GM21529 (cell line): ENCODE results near the gene ELAVL1.
"Not testable (repeated sequence)": the region's sequence is repeated elsewhere in the genome, so short reads cannot be mapped to it uniquely, and the experiment has no call there.

Experiments used
- ATAC-seq: cut with Tn5 transposase; IDR thresholded peaks from one replicate; pipeline ENCODE4 v1.9.1; 2021; ENCODE audit not compliant: unreplicated experiment

ELAVL1 gene

DNA sequence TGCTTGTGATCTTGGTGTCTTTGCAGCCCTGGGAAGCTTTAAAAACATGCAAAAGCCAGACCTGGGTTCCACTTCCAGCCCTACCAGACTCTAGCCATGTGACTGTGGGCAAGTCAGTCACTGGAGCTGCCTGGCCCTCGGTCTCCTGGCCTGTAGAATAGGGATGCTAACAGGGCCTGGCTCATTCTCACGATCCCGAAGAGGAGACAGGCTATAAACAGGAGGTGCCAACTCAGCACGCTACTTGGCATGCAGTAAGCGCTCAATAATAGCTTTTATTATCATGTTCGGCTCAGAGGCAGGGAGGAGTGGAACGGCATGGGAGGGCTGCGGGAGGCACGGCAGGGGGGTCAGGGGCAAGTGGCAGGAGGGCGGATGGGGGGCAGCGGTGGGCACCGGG is 81.2 kb downstream of the ELAVL1 start:
- no peak for ATAC-seq

DNA sequence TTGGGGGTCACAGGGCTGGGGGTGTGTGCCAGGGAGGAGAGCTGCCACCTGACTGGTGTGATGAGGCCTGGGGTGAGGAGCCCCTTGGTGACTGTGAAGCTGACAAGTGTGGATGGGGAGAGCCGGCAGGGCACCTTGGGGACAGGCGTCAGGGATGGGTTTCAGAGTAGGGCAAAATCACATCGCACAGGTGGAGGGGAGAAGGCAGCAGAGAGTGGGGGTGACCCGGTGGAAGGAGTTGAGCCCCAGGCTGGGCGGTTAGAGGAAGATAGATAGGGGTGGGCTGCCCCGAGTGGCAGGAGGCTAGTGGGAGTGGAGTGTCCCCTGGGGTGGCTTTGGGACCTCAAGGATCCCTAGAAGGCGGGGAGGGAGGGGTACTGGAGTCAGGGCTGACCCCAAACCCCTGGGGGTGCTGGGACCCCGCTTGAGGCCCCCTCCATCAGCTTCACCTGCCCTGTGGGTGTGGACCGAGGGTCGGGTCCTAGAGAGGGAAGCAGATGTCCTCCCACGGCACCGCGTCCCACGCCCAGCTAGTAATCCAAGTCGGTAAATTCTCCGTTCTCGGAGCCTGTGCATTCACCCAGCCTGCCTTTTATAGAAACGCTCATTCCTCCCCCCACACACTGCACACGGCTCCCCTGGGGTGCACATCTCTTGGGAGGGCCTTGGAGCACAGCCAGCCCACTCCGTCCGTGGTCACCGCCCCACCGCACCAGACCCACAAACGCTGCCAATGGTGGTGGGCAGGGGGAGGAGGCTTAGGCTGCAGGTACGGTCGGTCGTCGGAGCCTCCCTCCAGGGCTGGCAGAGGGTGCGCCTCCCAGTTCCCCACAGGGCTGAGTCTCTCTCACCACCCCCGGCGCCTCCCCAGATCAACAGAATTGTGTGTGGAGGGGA is 81.9 kb downstream of the ELAVL1 start:
- ATAC-seq = no peak

DNA sequence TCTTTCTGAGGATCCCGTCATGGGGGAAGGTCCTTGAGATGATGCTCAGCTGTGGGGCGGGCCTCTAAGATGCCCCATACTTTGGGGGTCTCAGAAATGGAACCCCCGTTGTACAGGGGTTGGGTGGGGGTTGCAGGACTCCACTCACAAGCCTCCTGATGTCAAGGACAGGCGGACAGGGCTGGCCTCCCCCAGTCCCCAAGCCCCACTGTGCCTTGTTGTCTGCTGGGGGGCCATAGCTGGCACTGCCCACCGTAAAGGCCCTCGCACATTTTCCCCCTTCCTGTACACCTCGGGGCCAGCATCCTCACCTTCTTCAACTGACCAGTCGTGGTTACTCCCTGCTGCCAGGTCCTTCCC is 82.6 kb downstream of the ELAVL1 start:
- no peak for ATAC-seq

DNA sequence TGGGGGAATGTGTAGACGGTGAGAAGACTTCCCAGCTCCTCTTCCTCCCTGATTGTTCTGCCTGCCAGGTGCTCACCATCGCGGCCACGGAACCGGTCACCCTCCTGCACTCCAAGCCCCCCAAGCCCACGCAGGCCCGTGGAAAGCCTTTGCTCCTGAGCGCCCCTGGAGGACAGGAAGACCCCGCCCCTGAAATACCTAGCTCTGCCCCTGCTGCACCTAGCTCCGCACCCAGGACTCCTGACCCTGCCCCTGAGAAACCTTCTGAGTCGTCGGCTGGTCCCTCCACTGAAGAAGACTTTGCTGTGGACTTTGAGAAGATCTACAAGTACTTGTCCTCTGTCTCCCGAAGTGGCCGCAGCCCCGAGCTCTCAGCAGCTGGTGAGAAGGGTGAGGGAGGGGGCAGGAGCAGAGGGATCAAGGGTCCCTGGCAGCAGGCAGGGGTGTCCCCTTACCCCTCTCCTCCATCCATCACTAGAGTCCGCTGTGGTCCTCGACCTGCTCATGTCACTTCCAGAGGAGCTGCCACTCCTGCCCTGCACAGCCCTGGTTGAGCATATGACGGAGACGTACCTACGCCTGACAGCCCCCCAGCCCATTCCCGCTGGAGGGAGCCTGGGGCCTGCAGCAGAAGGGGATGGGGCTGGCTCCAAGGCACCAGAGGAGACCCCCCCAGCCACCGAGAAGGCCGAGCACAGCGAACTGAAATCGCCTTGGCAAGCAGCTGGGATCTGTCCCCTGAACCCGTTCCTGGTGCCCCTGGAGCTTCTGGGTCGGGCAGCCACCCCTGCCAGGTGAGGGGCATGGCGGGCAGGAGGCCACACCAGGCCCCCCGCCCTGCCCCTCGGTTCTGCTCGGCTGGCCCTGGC is 83.2 kb downstream of the ELAVL1 start:
- no peak for ATAC-seq

DNA sequence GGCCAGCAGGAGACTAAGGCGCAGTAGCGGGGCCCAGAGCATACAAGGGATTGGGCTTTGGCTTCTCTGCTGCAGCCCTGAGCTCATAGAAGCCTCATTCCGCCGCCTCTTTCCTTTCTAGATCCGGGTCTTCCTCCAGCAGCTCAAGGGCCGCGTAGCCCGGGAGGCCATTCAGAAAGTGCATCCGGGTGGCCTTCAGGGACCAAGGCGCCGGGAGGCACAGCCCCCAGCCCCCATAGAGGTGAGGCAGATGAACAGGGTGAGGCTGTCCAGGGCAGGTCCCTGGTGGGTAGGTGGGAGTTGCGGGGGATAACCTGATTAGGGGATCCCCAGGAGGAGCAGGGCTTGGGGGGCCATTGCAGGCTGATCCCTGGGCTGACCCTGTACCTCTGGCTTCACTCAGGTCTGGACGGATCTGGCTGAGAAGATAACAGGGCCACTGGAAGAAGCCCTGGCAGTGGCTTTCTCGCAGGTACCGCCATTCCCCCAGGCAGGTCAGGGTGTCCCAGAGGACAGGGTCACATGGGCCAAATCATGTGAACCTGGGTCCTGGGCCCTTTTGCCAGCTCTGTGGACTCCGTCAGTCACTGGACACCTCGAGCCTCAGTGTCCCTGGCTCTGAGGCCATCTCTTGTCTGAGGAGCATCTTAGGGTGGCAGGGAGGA is 84.0 kb downstream of the ELAVL1 start:
- no peak for ATAC-seq

DNA sequence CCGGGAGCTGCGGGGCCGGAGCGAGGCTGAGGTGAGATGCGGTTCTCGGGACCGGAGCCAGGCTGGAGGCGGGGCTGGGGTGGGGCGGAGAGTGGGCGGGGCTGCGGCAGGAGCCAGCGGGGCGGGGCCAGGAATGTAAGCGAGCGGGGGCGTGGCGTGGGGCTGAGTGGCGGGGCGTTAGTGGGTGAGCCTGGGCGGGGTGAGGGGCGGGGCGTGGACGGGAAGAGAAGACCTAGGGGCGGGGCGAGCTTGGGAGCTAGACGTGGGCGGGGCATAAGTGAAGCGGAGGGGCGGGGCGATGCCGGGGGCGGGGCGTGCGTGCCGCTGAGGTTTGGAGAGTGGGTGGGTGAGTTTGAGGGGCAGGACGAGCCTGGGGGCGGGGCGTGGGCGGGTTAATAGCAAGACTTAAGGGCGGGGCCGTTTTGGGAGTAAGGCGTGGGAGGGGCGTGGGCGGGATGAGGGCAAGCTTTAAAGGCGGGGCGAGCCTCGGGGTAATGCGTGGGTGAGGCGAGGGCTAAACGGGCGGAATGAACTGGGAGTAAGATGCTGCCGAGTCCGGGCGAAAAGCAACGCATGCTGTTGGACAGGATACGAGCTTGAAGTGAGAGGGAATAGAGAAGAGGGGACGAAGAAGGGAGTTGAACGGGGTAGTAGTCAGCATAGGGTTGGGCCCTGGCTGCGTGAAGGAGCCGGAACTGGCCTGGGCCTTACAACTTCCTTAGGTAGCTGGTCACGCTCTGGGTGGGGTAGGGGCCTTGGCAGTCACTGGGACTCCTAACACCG is 84.7 kb downstream of the ELAVL1 start:
- peak; percentile 38 for ATAC-seq

DNA sequence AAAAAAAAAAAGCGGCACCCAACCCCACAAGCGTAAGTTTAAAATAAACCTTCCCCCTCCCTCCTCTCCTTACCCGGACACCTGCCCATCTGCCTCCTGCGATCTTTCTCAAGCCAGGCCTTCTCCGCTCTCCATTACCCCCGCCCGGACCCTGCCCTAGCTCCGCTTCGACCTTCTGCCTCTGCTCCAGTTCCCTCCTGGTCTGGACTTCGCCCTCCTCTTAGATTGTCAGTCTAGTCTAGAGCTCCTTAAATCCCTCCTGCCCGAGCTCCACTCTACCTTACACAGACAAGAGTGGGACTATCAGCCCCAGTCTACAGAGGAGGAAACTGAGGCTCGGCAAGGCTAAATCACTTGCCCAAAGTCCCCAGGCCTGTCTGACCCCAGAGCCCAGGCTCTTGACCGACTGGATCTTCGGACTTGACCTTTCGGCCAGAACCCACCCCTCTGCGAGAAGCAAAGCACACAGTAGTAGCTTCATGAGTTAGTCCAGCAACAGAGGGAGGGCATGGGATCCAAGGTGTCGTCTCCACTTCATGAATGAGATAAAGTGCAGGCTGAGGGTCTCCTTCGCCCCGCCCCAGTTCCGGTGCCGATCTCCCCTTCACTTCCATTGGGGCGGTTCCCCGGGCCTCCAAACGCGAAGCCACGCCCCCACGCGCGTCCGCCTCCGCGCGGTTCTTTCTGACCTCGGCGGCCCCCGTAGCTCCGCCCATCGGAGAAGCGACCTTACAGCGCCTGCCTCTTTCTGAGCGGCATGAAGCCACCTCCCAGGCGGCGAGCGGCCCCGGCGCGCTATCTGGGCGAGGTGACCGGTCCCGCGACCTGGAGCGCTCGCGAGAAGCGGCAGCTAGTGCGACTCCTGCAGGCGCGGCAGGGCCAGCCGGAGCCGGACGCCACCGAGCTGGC is 85.6 kb downstream of the ELAVL1 start, which contains the start of gene SNAPC2:
SNAPC2 (plus strand) TSS at position 729 of the 909 bp plus-strand sequence; CDS start at position 758, 29 bp downstream.
- ATAC-seq = peak; percentile 44

DNA sequence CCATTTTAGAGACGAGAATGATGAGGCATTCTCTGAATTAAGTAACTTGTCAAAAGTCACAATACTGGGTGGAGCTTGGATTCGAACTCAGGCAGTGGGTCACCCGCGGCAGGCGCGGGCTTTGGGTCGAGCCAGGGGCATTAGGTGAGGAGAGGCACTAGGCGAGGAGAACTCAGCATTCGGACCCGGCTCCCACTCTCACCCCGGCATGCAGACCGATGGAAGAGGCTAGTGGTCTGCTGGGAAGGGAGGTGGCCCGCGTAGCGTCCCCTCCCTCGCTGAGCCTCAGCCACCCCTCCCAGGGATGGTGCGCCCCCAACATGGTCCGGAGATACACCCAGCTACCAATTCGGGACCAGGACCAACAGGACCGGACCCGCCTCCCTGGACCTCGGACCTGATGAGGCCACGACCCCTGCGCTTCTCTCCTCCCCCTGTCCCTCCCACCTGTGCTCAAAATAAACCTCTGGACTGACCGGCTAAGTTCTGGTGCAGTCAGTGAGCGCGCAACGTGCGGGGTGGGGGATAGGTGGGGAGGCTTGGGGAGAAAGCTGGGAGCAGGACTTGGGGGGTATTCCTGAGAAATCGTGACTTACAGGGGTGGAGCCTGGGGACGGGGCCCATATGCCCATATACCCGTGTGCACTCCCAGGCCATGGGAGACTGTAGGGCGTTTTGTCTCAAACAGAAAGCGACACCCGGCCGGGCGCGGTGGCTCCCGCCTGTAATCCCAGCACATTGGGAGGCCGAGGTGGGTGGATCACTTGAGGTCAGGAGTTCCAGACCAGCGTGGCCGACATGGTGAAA is 86.6 kb downstream of the ELAVL1 start:
- no peak for ATAC-seq

DNA sequence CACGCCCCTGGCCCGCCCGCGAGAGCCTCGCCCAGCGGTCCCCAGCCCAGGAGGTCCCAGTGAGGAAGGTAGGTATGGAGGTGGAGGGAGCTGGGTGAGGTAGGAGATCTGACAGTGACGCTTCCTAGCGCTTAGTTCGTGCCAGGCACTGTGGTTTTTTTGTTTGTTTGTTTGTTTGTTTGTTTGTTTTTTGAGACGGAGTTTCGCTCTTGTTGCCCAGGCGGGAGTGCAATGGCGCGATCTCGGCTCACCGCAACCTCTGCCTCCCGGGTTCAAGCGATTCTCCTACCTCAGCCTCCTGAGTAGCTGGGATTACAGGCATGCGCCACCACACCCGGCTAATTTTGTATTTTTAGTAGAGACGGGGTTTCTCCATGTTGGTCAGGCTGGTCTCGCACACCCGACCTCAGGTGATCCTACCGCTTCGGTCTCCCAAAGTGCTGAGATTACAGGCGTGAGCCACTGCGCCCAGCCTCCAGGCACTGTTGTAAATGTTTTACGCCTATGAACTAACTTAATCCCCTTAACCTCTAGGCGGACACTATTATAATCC is 87.3 kb downstream of the ELAVL1 start:
- ATAC-seq = not testable (repeated sequence)

DNA sequence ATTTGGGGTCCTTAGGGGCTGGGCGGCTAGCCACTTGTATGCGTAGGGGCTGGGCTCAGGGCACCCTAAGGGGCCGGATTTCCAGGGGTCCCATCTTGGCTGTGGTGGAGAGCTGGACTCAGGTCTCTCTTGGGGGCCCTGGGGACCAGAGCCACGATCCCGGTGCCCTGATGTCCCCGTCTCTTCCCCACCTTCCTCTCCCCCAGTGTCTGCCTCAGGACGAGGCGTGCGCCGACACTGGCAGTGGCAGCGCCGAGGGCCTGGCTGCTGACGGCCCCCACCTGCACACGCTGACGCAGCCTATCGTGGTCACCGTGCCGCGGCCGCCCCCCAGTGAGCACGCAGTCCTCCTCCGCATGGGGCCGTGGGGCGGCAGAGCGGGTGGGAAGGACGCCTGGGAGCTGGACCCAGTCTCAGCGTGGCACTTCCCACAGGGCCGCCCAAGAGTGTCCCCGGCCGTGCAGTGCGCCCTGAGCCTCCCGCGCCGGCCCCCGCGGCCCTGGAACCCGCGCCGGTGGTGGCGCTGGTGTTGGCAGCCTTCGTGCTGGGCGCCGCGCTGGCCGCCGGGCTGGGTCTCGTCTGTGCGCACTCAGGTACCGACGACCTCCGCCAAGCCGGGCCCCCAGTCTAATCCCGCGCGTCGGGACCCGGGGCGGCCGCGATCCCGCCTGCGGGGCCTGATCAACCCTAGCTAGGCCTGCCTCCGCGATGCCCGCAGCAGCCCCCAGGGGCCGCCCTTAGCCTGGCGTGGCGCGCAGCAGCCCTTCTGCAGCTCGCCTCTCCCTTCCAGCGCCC is 88.0 kb downstream of the ELAVL1 start:
- ATAC-seq = no peak

DNA sequence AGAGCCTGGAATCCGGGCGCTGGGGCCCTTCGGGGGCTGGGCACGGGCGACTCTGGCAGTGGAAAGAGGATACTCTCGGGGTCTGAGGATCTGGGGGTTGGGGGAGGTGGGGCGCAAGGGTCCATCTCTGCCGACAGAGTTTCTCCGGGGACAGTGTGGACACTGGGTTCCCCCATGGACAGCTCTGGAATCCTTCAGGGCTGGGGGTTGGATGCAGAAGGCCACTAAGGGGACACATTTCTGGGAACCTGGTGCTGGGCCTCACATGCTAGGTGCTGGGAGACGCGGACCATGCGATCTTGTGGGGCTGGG is 88.5 kb downstream of the ELAVL1 start:
- no peak for ATAC-seq

DNA sequence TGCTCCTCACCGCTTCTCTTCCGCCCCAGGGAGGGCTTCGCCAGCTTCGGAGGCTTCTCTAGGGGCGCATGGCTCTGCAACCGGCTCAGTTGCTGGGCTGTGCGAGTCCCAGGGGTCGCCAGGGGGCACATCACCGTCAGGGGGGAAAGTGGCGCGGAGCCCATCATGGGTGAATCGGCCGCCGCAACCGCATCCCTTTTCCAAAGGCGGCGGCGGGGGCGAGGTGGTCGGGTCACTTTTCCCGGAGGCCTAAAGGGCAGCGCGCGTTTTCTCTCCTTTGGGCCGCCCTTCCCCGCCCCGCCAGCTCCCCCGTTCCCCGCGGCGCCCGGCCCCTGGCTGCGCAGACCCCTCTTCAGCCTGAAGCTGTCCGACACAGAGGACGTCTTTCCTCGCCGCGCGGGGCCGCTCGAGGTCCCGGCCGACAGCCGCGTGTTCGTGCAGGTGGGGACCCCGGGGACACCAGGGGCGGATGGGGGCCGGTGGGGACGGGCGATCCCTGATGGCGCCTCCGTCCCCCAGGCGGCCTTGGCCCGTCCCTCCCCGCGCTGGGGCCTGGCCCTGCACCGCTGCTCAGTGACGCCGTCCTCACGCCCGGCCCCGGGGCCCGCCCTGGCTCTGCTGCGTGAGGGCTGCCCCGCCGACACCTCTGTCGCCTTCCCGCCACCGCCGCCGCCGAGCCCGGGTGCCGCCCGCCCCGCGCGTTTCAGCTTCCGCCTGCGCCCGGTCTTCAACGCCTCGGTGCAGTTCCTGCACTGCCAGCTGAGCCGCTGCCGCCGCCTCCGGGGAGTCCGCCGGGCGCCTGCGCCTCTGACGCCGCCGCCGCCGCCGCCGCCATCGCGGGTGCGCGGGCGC is 89.1 kb downstream of the ELAVL1 start:
- no peak for ATAC-seq

DNA sequence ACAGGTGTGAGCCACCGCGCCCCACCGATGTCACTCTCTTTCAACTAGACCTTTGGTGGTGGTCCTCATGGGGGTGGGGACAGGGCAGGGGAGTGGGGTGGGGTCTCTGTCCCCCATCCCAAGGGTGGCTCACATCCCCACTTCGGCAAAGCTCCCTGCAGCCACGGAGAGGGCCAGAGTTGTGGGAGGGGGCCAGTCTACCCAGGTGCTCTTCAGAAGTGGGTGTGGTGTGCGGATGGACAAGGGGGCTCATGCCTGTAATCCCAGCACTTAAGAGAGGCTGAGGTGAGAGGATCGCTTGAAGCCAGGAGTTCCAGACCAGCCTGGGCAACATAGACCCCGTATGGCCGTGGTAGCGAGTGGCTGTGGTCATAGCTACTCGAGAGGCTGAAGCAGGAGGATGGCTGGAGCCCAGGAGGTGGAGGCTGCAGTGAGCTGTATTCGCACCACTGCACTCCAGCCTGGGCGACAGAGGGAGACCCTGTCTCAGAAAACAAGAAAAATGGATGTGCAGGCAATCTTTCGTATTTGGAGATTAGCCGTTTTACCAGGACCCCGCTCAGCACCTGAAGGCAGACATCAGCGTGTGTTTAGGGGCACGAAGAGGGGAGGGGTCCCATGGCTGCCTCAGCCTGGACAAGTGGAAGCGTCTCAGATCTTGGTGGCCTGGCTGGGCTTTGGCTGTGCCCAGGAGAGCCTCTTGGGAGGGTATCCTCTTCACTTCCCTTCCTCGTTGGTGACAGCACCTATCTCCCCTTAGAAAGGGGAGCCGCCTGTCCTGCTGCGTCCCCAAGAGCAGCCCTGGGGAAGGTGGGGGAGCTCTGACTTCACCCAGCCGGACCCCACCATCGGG is 90.0 kb downstream of the ELAVL1 start:
- ATAC-seq = no peak

DNA sequence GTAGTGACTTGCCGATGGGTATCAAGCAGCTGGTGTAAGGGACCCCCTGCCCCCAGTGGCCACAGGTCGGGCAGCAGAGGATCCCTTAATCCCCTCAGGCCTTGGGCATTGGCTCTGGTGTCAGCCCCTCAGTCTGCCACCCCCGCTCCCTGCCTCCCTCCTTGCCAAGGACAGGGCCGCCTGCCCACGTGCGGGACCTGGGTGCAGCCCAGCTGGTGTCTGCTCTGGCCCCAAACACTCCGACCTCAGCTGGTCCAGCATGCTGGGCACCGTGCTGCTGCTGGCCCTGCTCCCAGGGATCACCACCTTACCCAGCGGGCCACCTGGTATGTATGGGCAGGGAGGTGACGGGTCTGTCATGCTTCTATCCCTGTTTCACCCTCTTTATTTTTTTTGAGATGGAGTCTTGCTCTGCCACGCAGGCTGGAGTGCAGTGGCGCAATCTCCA is 90.8 kb downstream of the ELAVL1 start, which contains the start of gene TGFBR3L:
TGFBR3L (plus strand) TSS at position 233 of the 448 bp plus-strand sequence.
- ATAC-seq = no peak

DNA sequence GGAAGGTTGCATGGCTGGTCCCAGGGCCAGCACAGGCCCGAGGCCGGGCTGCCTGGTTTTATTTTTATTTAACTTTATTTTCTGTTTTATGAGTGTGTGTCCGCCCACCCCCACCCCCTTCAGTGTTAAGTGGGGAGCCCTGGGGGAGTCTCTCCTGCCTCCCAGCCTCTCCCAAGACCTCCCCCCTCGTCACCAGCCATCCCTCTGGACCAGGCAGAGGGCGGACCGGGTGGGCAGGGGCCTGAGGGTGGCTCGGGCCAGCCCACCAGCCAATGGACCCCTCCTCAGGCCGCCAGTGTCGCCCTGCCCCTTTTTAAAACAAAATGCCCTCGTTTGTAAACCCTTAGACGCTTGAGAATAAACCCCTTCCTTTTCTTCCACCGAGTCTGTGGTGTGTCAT is 91.3 kb downstream of the ELAVL1 start:
- ATAC-seq = no peak

DNA sequence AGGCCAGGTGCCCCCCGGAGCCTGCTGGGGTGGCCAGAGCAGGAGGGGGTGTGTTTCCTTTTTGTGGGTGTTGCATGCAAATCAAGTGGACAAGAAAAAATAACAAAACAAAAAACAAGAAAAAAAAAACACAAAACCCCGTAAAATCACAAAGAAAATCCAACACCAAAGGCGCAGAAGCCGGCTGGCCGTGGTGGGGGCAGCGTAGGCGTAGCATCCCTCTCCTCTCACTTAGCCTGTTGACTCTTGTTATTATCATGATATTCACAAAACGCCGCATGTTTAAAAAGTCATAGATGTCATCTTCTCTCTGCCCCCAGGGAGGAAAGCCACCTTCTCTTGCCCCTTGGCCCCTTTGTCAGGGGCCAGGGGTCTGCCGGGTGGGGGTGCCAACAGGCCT is 91.8 kb downstream of the ELAVL1 start:
- no peak for ATAC-seq
